Endodermal cell (in vitro differentiated cells): ENCODE data around the gene ATP13A2. TPM values are rescaled to one million over a fixed set of nuclear protein-coding genes. Genes with fewer than 3 reads are reported as not detected.
"Not testable (repeated sequence)": the region's sequence is repeated elsewhere in the genome, so short reads cannot be mapped to it uniquely, and the experiment has no call there.

Experiments
- DNase-seq: peaks from one replicate; pipeline ENCODE4 v3.0.0-alpha.2; 2017
- H3K27ac ChIP-seq: 2 replicates; pipeline ENCODE4 v1.5.1; 2013; ENCODE audit warnings: mild to moderate bottlenecking, low read depth, low read length, moderate library complexity
- H3K27me3 ChIP-seq: 2 replicates; pipeline ENCODE4 v1.6.1; 2013; ENCODE audit warnings: mild to moderate bottlenecking, low read length, moderate library complexity; ENCODE audit not compliant: insufficient read depth, control insufficient read depth, poor library complexity, severe bottlenecking
- H3K36me3 ChIP-seq: 2 replicates; pipeline ENCODE4 v1.7.0; 2013; ENCODE audit warnings: mild to moderate bottlenecking, low read length, moderate library complexity; ENCODE audit not compliant: control insufficient read depth, insufficient read depth
- H3K4me1 ChIP-seq: one replicate; pipeline ENCODE4 v1.7.0; 2013; ENCODE audit warnings: low read length; ENCODE audit not compliant: control insufficient read depth, insufficient read depth
- H3K4me3 ChIP-seq: 2 replicates; pipeline ENCODE4 v1.5.1; 2013; ENCODE audit warnings: mild to moderate bottlenecking, low read length, moderate library complexity
- H3K9ac ChIP-seq: 2 replicates; pipeline ENCODE4 v1.6.1; 2013; ENCODE audit warnings: mild to moderate bottlenecking, low read length, moderate library complexity; ENCODE audit not compliant: poor library complexity, severe bottlenecking; ENCODE audit errors: extremely low read depth
- H3K9me3 ChIP-seq: 2 replicates; pipeline ENCODE4 v1.6.1; 2013; ENCODE audit warnings: mild to moderate bottlenecking, low read length, moderate library complexity; ENCODE audit not compliant: control insufficient read depth
- H3K27ac Mint-ChIP-seq: 2 replicates; pipeline ENCODE4 v1.8.0; 2020; ENCODE audit warnings: mixed read lengths
- H3K27me3 Mint-ChIP-seq: 2 replicates; pipeline ENCODE4 v1.8.0; 2021; ENCODE audit warnings: mild to moderate bottlenecking, mixed read lengths; ENCODE audit not compliant: insufficient read depth
- H3K36me3 Mint-ChIP-seq: 2 replicates; pipeline ENCODE4 v1.8.0; 2020; ENCODE audit warnings: low read depth, mixed read lengths
- H3K4me1 Mint-ChIP-seq: 2 replicates; pipeline ENCODE4 v1.8.0; 2020; ENCODE audit warnings: mixed read lengths
- H3K4me3 Mint-ChIP-seq: 2 replicates; pipeline ENCODE4 v1.8.0; 2020; ENCODE audit warnings: mild to moderate bottlenecking, moderate library complexity, mixed read lengths
- H3K9me3 Mint-ChIP-seq: 2 replicates; pipeline ENCODE4 v1.8.0; 2020; ENCODE audit warnings: mild to moderate bottlenecking, mixed read lengths
- CTCF ChIP-seq: fragments of 200-600 bp; sonication (generic); conservative IDR thresholded peaks from 2 replicates; pipeline ENCODE4 v1.5.0; 2021; ENCODE audit warnings: antibody characterized with exemption, mild to moderate bottlenecking
- WGBS, 2 experiments: methylation state at CpG; one replicate each; pipeline versions ENCODE4 v1.1.5 to v1.1.7; 2013; ENCODE audit warnings: missing lambda C conversion rate in 2 of 2, mixed read lengths in 1 of 2; ENCODE audit not compliant: insufficient coverage in 1 of 2, insufficient read length in 1 of 2; 5-methylcytosine and 5-hydroxymethylcytosine counted together
- total RNA-seq, 2 donors: library from RNA; stranded (reverse); fragmentation: NEBNext Ultra II Directional in 1 of 2; extraction: Animal tissue kit (Norgen Biotek cat#: 25700) in 1 of 2; gene quantifications; 2 replicates in 1 of 2; 3 replicates in 1 of 2; pipeline ENCODE4 v1.2.1, GENCODE V29; 2021

Gene ATP13A2
- total RNA-seq, 2 donors from 2014 or later = 69.4 to 82.6 TPM

GRCh38 chr1:16946646-16947045, 65.1 kb downstream of the ATP13A2 start:
- WGBS, 2 experiments = 93 to 98% methylated on average over 15 to 19 of the region's 19 CpGs
- DNase-seq = no peak
- H3K4me3 Mint-ChIP-seq = no peak overlapping the region

GRCh38 chr1:16946185-16946584, 65.5 kb downstream of the ATP13A2 start:
- WGBS, 2 experiments = 90% methylated on average over 13 of the region's 13 CpGs; no CpG with 5 or more reads in 1 of the 2 experiments
- H3K36me3 Mint-ChIP-seq = peaks cover 20% of the 10 kb centered on the region
- not testable (repeated sequence) for H3K27ac ChIP-seq, H3K27ac Mint-ChIP-seq, H3K27me3 Mint-ChIP-seq, H3K4me3 ChIP-seq, H3K9me3 ChIP-seq, DNase-seq, H3K9me3 Mint-ChIP-seq, H3K4me3 Mint-ChIP-seq, H3K27me3 ChIP-seq, H3K4me1 Mint-ChIP-seq, H3K9ac ChIP-seq, H3K4me1 ChIP-seq
- peaks cover 11% of the 10 kb centered on the region for H3K36me3 ChIP-seq

More at GRCh38 chr1:16946646-16947045, 65.1 kb downstream of the ATP13A2 start:
- no peak for TF ChIP-seq CTCF
- Mint-ChIP-seq H3K36me3 (peaks cover 24% of the 10 kb centered on the region), H3K9me3 (no peaks in the 10 kb centered on the region), H3K27ac (no peak overlapping the region), H3K4me1 (no peaks in the 10 kb centered on the region), H3K27me3 (no peaks in the 10 kb centered on the region)
- H3K4me1 ChIP-seq = no peaks in the 10 kb centered on the region
- H3K4me3 ChIP-seq = no peak overlapping the region
- H3K27me3 ChIP-seq = no peaks in the 10 kb centered on the region
- no peak overlapping the region for H3K27ac ChIP-seq
- H3K9me3 ChIP-seq = no peaks in the 10 kb centered on the region
- no peak overlapping the region for H3K9ac ChIP-seq
- peaks cover 11% of the 10 kb centered on the region for H3K36me3 ChIP-seq

GRCh38 chr1:16945512-16945911, 66.2 kb downstream of the ATP13A2 start:
- H3K27me3 ChIP-seq, H3K27ac Mint-ChIP-seq, H3K9me3 ChIP-seq, H3K4me3 Mint-ChIP-seq, H3K4me1 Mint-ChIP-seq, H3K9me3 Mint-ChIP-seq, H3K4me3 ChIP-seq, H3K27me3 Mint-ChIP-seq, H3K9ac ChIP-seq, H3K27ac ChIP-seq, DNase-seq, H3K4me1 ChIP-seq: not testable (repeated sequence)
- WGBS, 2 experiments = 92% methylated on average over 1 of the region's 9 CpGs
- peaks cover 22% of the 10 kb centered on the region for H3K36me3 Mint-ChIP-seq
- H3K36me3 ChIP-seq = peaks cover 11% of the 10 kb centered on the region

- WGBS, 2 experiments = 94 to 98% methylated on average over 10 to 19 of the region's 19 CpGs
- Histone ChIP-seq H3K27ac (no peak overlapping the region), H3K4me3 (no peak overlapping the region), H3K4me1 (no peaks in the 10 kb centered on the region), H3K9ac (no peak overlapping the region), H3K9me3 (no peaks in the 10 kb centered on the region), H3K27me3 (no peaks in the 10 kb centered on the region), H3K36me3 (peaks cover 11% of the 10 kb centered on the region)
- H3K27me3 Mint-ChIP-seq = no peaks in the 10 kb centered on the region
- no peak overlapping the region for H3K27ac Mint-ChIP-seq
- H3K4me3 Mint-ChIP-seq = no peak overlapping the region
- no peaks in the 10 kb centered on the region for H3K9me3 Mint-ChIP-seq
- peaks cover 22% of the 10 kb centered on the region for H3K36me3 Mint-ChIP-seq
- peaks cover 1% of the 10 kb centered on the region for H3K4me1 Mint-ChIP-seq
- no peak for TF ChIP-seq CTCF
- no peak for DNase-seq
These were observed 67.7 kb downstream of the ATP13A2 start for GRCh38 chr1:16944038-16944437.

DNA sequence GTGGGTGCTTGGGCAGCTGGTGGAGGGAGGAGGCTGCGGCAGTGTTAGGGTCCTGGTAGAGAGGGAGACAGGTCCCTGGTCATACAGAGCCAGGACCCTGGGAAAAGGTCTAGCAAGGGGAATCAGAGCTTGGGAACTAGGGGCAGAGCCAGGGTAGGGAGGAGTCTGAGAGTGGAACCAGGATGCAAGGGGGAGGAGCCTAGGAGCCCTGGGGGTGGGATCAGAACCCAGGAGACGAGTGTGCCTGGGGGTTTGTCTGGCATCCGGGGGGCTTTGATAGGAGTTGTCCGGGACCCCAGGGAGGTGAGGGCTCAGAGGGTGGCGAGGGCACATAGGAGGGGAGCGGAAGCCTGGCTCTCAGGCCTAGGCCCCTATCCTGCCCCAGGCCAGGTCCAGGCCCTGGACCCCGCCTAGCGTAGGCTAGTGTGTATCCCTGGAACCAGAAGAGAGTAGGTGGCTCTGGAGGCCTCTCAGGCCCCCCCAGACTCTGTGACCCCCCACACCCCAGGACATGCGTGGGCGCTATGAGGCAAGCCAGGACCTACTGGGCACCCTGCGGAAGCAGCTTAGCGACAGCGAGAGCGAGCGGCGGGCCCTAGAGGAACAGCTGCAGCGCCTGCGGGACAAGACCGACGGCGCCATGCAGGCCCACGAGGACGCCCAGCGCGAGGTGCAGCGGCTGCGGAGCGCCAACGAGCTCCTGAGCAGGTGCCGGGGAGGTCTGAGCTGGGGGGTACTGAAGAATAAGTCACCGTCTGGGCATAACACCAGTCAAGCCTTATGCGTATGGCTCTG, 72.1 kb downstream of the ATP13A2 start:
- DNase-seq = peak; percentile 76
- H3K36me3 ChIP-seq = peaks cover 11% of the 10 kb centered on the region
- peak overlapping the region; percentile 41 for H3K4me3 Mint-ChIP-seq
- not testable (repeated sequence) for H3K4me1 Mint-ChIP-seq, H3K4me3 ChIP-seq, H3K9me3 ChIP-seq, H3K27me3 ChIP-seq, H3K27ac ChIP-seq, H3K9ac ChIP-seq, H3K9me3 Mint-ChIP-seq, H3K4me1 ChIP-seq, H3K27me3 Mint-ChIP-seq
- H3K36me3 Mint-ChIP-seq = peaks cover 27% of the 10 kb centered on the region
- 93% methylated on average over 32 of the region's 32 CpGs for WGBS, 2 experiments
- H3K27ac Mint-ChIP-seq = peak overlapping the region; percentile 90
